Fibroblast of lung (primary cell): ENCODE data around the gene ZNF346.

ENCODE experiments used
- EZH2 ChIP-seq: IDR thresholded peaks from 2 replicates; pipeline ENCODE4 v1.5.1; 2012; ENCODE audit warnings: low read length, control low read depth, mild to moderate bottlenecking; ENCODE audit errors: missing control alignments
- TF ChIP-seq, protein P1 (sequence below), 2 donors: IDR thresholded peaks in 1 of 2; conservative IDR thresholded peaks in 1 of 2; 1 replicate in 1 of 2; 2 replicates in 1 of 2; pipeline ENCODE4 v1.5.1; 2011 to 2012; ENCODE audit warnings: low read length in 2 of 2, control low read depth in 1 of 2, inconsistent platforms in 1 of 2, low read depth in 1 of 2, mild to moderate bottlenecking in 1 of 2

GRCh38 chr5:177025101-177025601, 2.7 kb downstream of the ZNF346 start:
- TF ChIP-seq, protein P1, sequence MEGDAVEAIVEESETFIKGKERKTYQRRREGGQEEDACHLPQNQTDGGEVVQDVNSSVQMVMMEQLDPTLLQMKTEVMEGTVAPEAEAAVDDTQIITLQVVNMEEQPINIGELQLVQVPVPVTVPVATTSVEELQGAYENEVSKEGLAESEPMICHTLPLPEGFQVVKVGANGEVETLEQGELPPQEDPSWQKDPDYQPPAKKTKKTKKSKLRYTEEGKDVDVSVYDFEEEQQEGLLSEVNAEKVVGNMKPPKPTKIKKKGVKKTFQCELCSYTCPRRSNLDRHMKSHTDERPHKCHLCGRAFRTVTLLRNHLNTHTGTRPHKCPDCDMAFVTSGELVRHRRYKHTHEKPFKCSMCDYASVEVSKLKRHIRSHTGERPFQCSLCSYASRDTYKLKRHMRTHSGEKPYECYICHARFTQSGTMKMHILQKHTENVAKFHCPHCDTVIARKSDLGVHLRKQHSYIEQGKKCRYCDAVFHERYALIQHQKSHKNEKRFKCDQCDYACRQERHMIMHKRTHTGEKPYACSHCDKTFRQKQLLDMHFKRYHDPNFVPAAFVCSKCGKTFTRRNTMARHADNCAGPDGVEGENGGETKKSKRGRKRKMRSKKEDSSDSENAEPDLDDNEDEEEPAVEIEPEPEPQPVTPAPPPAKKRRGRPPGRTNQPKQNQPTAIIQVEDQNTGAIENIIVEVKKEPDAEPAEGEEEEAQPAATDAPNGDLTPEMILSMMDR (conservative IDR thresholded peaks at IDR 0.05 in 1 of 2, IDR thresholded peaks at IDR 0.05 in 1 of 2; ENCODE audit: low read depth in 1 of 2, low read length in 2 of 2), result no peak
- TF ChIP-seq EZH2, result no peak
